Stomach smooth muscle (tissue), 2 donors: Measurements from ENCODE around the gene GPSM3.
"Not testable (repeated sequence)": the region's sequence is repeated elsewhere in the genome, so short reads cannot be mapped to it uniquely, and the experiment has no call there.

ENCODE experiments used
- H3K27ac ChIP-seq: one replicate; pipeline ENCODE4 v1.7.0; 2013; ENCODE audit warnings: mild to moderate bottlenecking, low read length, inconsistent platforms
- H3K27me3 ChIP-seq, 2 donors: one replicate each; pipeline ENCODE4 v1.7.0; 2013; ENCODE audit warnings: low read length in 2 of 2; ENCODE audit not compliant: insufficient read depth in 2 of 2, control insufficient read depth in 1 of 2
- H3K36me3 ChIP-seq, 2 donors: one replicate each; pipeline ENCODE4 v1.7.0; 2013; ENCODE audit warnings: low read length in 2 of 2; ENCODE audit not compliant: control insufficient read depth in 2 of 2, insufficient read depth in 2 of 2
- H3K4me1 ChIP-seq: one replicate; pipeline ENCODE4 v1.7.0; 2013; ENCODE audit warnings: low read length; ENCODE audit not compliant: control insufficient read depth, insufficient read depth
- H3K4me3 ChIP-seq, 2 donors: one replicate each; pipeline ENCODE4 v1.7.0; 2013; ENCODE audit warnings: low read length in 2 of 2
- H3K9ac ChIP-seq, 2 donors: one replicate each; pipeline ENCODE4 v1.7.0; 2013; ENCODE audit warnings: low read length in 2 of 2, mild to moderate bottlenecking in 1 of 2
- H3K9me3 ChIP-seq, 2 donors: one replicate each; pipeline ENCODE4 v1.7.0; 2013; ENCODE audit warnings: low read length in 2 of 2; ENCODE audit not compliant: control insufficient read depth in 2 of 2
- donor health status: healthy.
- donor health status: Pancreatic carcinoma.

GPSM3 gene

GRCh38 chr6:32186151-32186840 lies 6.1 kb downstream of the GPSM3 start:
- Histone ChIP-seq H3K27ac (peak overlapping the region; percentile 79), H3K36me3 (peaks cover 19 to 24% of the 10 kb centered on the region in 2 donors), H3K9ac (peak overlapping the region; percentile 51 to 63), H3K4me1 (peaks cover 50% of the 10 kb centered on the region), H3K4me3 (peak overlapping the region in 1 of 2 donors; percentile 3)
- not testable (repeated sequence) for H3K9me3 ChIP-seq, H3K27me3 ChIP-seq

GRCh38 chr6:32185681-32186131 lies 6.7 kb downstream of the GPSM3 start:
- peaks cover 44% of the 10 kb centered on the region for H3K4me1 ChIP-seq
- peak overlapping the region; percentile 51 to 63 for H3K9ac ChIP-seq
- not testable (repeated sequence) for H3K9me3 ChIP-seq, H3K27me3 ChIP-seq
- H3K27ac ChIP-seq, result peak overlapping the region; percentile 79
- peak overlapping the region in 1 of 2 donors; percentile 3 for H3K4me3 ChIP-seq
- peaks cover 23 to 30% of the 10 kb centered on the region in 2 donors for H3K36me3 ChIP-seq

- no peaks in the 10 kb centered on the region for H3K27me3 ChIP-seq
These were observed 8.3 kb downstream of the GPSM3 start, which contains the start of gene AGER for GRCh38 chr6:32184084-32184640. Gene AGER (minus strand): TSS chr6:32184253. CDS start chr6:32184222, 31 bp downstream.

GRCh38 chr6:32183483-32184083 lies 8.9 kb downstream of the GPSM3 start:
- no peaks in the 10 kb centered on the region for H3K27me3 ChIP-seq
- H3K27ac ChIP-seq, result peak overlapping the region; percentile 60
- peak overlapping the region; percentile 5 to 22 for H3K9ac ChIP-seq
- H3K36me3 ChIP-seq, result peaks cover 26 to 31% of the 10 kb centered on the region in 2 donors
- no peak overlapping the region for H3K4me3 ChIP-seq
- no peaks in the 10 kb centered on the region for H3K9me3 ChIP-seq
- peaks cover 49% of the 10 kb centered on the region for H3K4me1 ChIP-seq

More at GRCh38 chr6:32184084-32184640, 8.3 kb downstream of the GPSM3 start, which contains the start of gene AGER:
- Histone ChIP-seq H3K9me3 (no peaks in the 10 kb centered on the region), H3K4me3 (no peak within 1 kb of the TSS), H3K9ac (peak within 1 kb of the TSS; percentile 5 to 22), H3K36me3 (peaks cover 26 to 31% of the 10 kb centered on the region in 2 donors), H3K27ac (peak within 1 kb of the TSS; percentile 60), H3K4me1 (peaks cover 49% of the 10 kb centered on the region)

GRCh38 chr6:32183030-32183429 lies 9.4 kb downstream of the GPSM3 start:
- peaks cover 26 to 31% of the 10 kb centered on the region in 2 donors for H3K36me3 ChIP-seq
- H3K4me1 ChIP-seq, result peaks cover 44% of the 10 kb centered on the region
- H3K9ac ChIP-seq, result no peak overlapping the region
- no peaks in the 10 kb centered on the region for H3K27me3 ChIP-seq
- no peaks in the 10 kb centered on the region for H3K9me3 ChIP-seq
- H3K4me3 ChIP-seq, result no peak overlapping the region
- peak overlapping the region; percentile 60 for H3K27ac ChIP-seq

- H3K27me3 ChIP-seq, result no peaks in the 10 kb centered on the region
- peaks cover 26 to 27% of the 10 kb centered on the region in 2 donors for H3K36me3 ChIP-seq
- no peak overlapping the region for H3K4me3 ChIP-seq
- H3K9ac ChIP-seq, result peak overlapping the region in 1 of 2 donors; percentile 36
- peaks cover 43% of the 10 kb centered on the region for H3K4me1 ChIP-seq
- H3K9me3 ChIP-seq, result no peaks in the 10 kb centered on the region
- H3K27ac ChIP-seq, result peak overlapping the region; percentile 60
These were observed 9.9 kb downstream of the GPSM3 start for GRCh38 chr6:32182555-32182981.

- peak overlapping the region in 1 of 2 donors; percentile 36 for H3K9ac ChIP-seq
These were observed 10.4 kb downstream of the GPSM3 start for GRCh38 chr6:32181915-32182529.

GRCh38 chr6:32181148-32181702 lies 11.2 kb downstream of the GPSM3 start:
- H3K36me3 ChIP-seq, result peaks cover 14 to 20% of the 10 kb centered on the region in 2 donors
- H3K27ac ChIP-seq, result no peak overlapping the region
- no peaks in the 10 kb centered on the region for H3K9me3 ChIP-seq
- no peak overlapping the region for H3K9ac ChIP-seq
- no peak overlapping the region for H3K4me3 ChIP-seq
- no peaks in the 10 kb centered on the region for H3K27me3 ChIP-seq
- H3K4me1 ChIP-seq, result peaks cover 44% of the 10 kb centered on the region

More at GRCh38 chr6:32181915-32182529, 10.4 kb downstream of the GPSM3 start:
- no peak overlapping the region for H3K4me3 ChIP-seq
- no peak overlapping the region for H3K27ac ChIP-seq
- peaks cover 21 to 25% of the 10 kb centered on the region in 2 donors for H3K36me3 ChIP-seq
- H3K9me3 ChIP-seq, result no peaks in the 10 kb centered on the region
- no peaks in the 10 kb centered on the region for H3K27me3 ChIP-seq
- H3K4me1 ChIP-seq, result peaks cover 45% of the 10 kb centered on the region

- peaks cover 14 to 20% of the 10 kb centered on the region in 2 donors for H3K36me3 ChIP-seq
- H3K4me1 ChIP-seq, result peaks cover 50% of the 10 kb centered on the region
- H3K9me3 ChIP-seq, result no peaks in the 10 kb centered on the region
- peak overlapping the region in 1 of 2 donors; percentile 8 for H3K4me3 ChIP-seq
- H3K9ac ChIP-seq, result peak overlapping the region in 1 of 2 donors; percentile 71
- no peaks in the 10 kb centered on the region for H3K27me3 ChIP-seq
- H3K27ac ChIP-seq, result peak overlapping the region; percentile 18
These were observed 12.6 kb downstream of the GPSM3 start for GRCh38 chr6:32179766-32180405.
